HepG2 (cell line): ENCODE results near the gene C14orf93. TPM values are rescaled to one million over a fixed set of nuclear protein-coding genes. Genes with fewer than 3 reads are reported as not detected.

ENCODE experiments used
- ATAD3A ChIP-seq: sonication (generic); formaldehyde crosslinking; IDR thresholded peaks from 2 replicates; pipeline ENCODE4 v1.4.0; 2020; ENCODE audit warnings: missing genetic modification reagents
- EP300 ChIP-seq, 3 experiments: sonication (generic) in 1 of 3; formaldehyde crosslinking in 1 of 3; IDR thresholded peaks; 2 replicates each; pipeline versions ENCODE4 v1.5.1 to v1.6.1; 2011 to 2020; ENCODE audit warnings: low read depth in 2 of 3, low read length in 2 of 3, borderline replicate concordance in 1 of 3, improper control_type of control experiment in 1 of 3, mild to moderate bottlenecking in 1 of 3, missing genetic modification reagents in 1 of 3, moderate library complexity in 1 of 3
- ETV5 ChIP-seq: IDR thresholded peaks from 2 replicates; pipeline ENCODE4 v1.6.1; 2018; ENCODE audit warnings: missing biosample characterization, missing genetic modification reagents, inconsistent platforms, borderline replicate concordance
- FOXK1 ChIP-seq: sonication (generic); formaldehyde crosslinking; IDR thresholded peaks from 2 replicates; pipeline ENCODE4 v1.4.0; 2020; ENCODE audit warnings: low read depth, missing genetic modification reagents, borderline replicate concordance
- KAT7 ChIP-seq: IDR thresholded peaks from 2 replicates; pipeline ENCODE4 v1.6.1; 2018; ENCODE audit warnings: borderline replicate concordance, missing compliant biosample characterization
- MLX ChIP-seq: IDR thresholded peaks from 2 replicates; pipeline ENCODE4 v1.6.1; 2016
- NR2F6 ChIP-seq, 2 experiments: IDR thresholded peaks; 2 replicates each; pipeline ENCODE4 v1.6.1; 2016; ENCODE audit warnings: antibody characterized with exemption in 1 of 2, mild to moderate bottlenecking in 1 of 2
- SALL1 ChIP-seq: sonication (generic); formaldehyde crosslinking; IDR thresholded peaks from 2 replicates; pipeline ENCODE4 v1.8.0; 2022; ENCODE audit warnings: mild to moderate bottlenecking, missing genetic modification reagents
- STAT5B ChIP-seq: sonication (generic); formaldehyde crosslinking; IDR thresholded peaks from 2 replicates; pipeline ENCODE4 v1.4.0; 2020; ENCODE audit warnings: missing genetic modification reagents
- TRIM24 ChIP-seq: sonication (generic); formaldehyde crosslinking; IDR thresholded peaks from 2 replicates; pipeline ENCODE4 v1.8.0; 2022; ENCODE audit warnings: mild to moderate bottlenecking, missing genetic modification reagents
- WIZ ChIP-seq: sonication (generic); formaldehyde crosslinking; IDR thresholded peaks from 2 replicates; pipeline ENCODE4 v1.5.1; 2020; ENCODE audit warnings: mild to moderate bottlenecking, missing genetic modification reagents
- ZBTB33 ChIP-seq: sonication (generic); formaldehyde crosslinking; IDR thresholded peaks from 2 replicates; pipeline ENCODE4 v1.4.0; 2020; ENCODE audit warnings: missing genetic modification reagents
- ZNF512B ChIP-seq: sonication (generic); formaldehyde crosslinking; IDR thresholded peaks from 2 replicates; pipeline ENCODE4 v1.5.1; 2020; ENCODE audit warnings: missing genetic modification reagents, mild to moderate bottlenecking, borderline replicate concordance
- ZNF609 ChIP-seq: sonication (generic); formaldehyde crosslinking; IDR thresholded peaks from 2 replicates; pipeline ENCODE4 v1.4.0; 2020; ENCODE audit warnings: mild to moderate bottlenecking, missing genetic modification reagents, borderline replicate concordance
- ZNF737 ChIP-seq: sonication (generic); formaldehyde crosslinking; IDR thresholded peaks from 2 replicates; pipeline ENCODE4 v1.5.0; 2020; ENCODE audit warnings: missing genetic modification reagents, mild to moderate bottlenecking, borderline replicate concordance
- polyA plus RNA-seq, 8 experiments: library from polyadenylated mRNA; depleted of rRNA in 3 of 8; stranded (reverse) in 7 of 8; unstranded in 1 of 8; fragments of >200 nt; fragmentation: Illumina TruSeq in 4 of 8; extraction: Trizol in 4 of 8; gene quantifications; 2 replicates each; pipeline versions ENCODE4 v1.2.1 to v1.2.3, GENCODE V29; 2011 to 2016; ENCODE audit warnings: low read depth in 4 of 8, missing spikeins in 1 of 8, mixed read lengths in 1 of 8; ENCODE audit not compliant: insufficient read depth in 1 of 8
- total RNA-seq, 5 experiments: library from RNA; depleted of rRNA; stranded (reverse); fragments of >200 nt; fragmentation: Illumina TruSeq; extraction: Trizol; gene quantifications; 2 replicates each; pipeline ENCODE4 v1.2.3, GENCODE V29; 2016; ENCODE audit warnings: low read depth in 1 of 5

Gene C14orf93
- total and polyA plus RNA-seq, 2 of the 13 experiments (the other 11 are each of a cell fraction or from before 2014, with no cell fraction given), result 11.4 to 22.5 TPM

GRCh38 chr14:22978981-22979671 is 30.8 kb downstream of the C14orf93 start (continued):
- 0 out of 2 replicates have a peak, but pooled peaks have one; percentile 26 for TF ChIP-seq ZNF609 (CRISPR knock-in tag)
- 0 out of 2 replicates have a peak, but pooled peaks have one; percentile 39 for TF ChIP-seq ETV5 (CRISPR knock-in tag)
- no peak for TF ChIP-seq ZNF737 (CRISPR knock-in tag)
- TF ChIP-seq ATAD3A (CRISPR knock-in tag), result peak; percentile 94; the same call in 1 of the 2 replicates
- no peak for TF ChIP-seq FOXK1 (CRISPR knock-in tag)
- 0 out of 2 replicates have a peak, but pooled peaks have one; percentile 65 for TF ChIP-seq STAT5B (CRISPR knock-in tag)
- no peak for TF ChIP-seq TRIM24 (CRISPR knock-in tag)
- TF ChIP-seq NR2F6 (IDR thresholded peaks at IDR 0.05), result no peak
- 0 out of 2 replicates have a peak, but pooled peaks have one; percentile 12 for TF ChIP-seq NR2F6 (CRISPR knock-in tag; IDR thresholded peaks at IDR 0.05)
- TF ChIP-seq EP300 (IDR thresholded peaks at IDR 0.05; ENCODE audit: low read depth in 2 of 2, low read length in 2 of 2), result no peak
- peak; percentile 29; the same call in 1 of the 2 replicates for TF ChIP-seq EP300 (CRISPR knock-in tag; IDR thresholded peaks at IDR 0.05; ENCODE audit: borderline replicate concordance)
- TF ChIP-seq WIZ, result 0 out of 2 replicates have a peak, but pooled peaks have one; percentile 15
- peak; percentile 96 for TF ChIP-seq KAT7 (CRISPR knock-in tag)
- TF ChIP-seq MLX (CRISPR knock-in tag), result 0 out of 2 replicates have a peak, but pooled peaks have one; percentile 20
- peak; percentile 81; the same call in 1 of the 2 replicates for TF ChIP-seq ZNF512B (CRISPR knock-in tag)
- TF ChIP-seq SALL1, result no peak
- 0 out of 2 replicates have a peak, but pooled peaks have one; percentile 16 for TF ChIP-seq ZBTB33 (CRISPR knock-in tag)
